GM13977 (cell line): ENCODE data around the gene SLC66A3.

Source experiments
- DNase-seq: peaks from one replicate; pipeline ENCODE4 v3.0.0; 2012; ENCODE audit warnings: low spot score
- in situ Hi-C: fragments of 300-500 bp; cut with MboI; formaldehyde crosslinking; loops from one replicate; pipeline ENCODE4 v1.12.0; 2022; ENCODE audit warnings: low sequenced_read_pairs, low pct_unique_long_range_greater_than_20kb, mixed read lengths, inconsistent platforms; ENCODE audit not compliant: unreplicated experiment
- TF ChIP-seq, protein P1 (sequence below): IDR thresholded peaks from 2 replicates; pipeline ENCODE4 v1.5.1; 2012; ENCODE audit warnings: mild to moderate bottlenecking, control low read depth; ENCODE audit not compliant: insufficient read depth; ENCODE audit errors: extremely low read depth, missing control alignments

The SLC66A3 gene

DNA sequence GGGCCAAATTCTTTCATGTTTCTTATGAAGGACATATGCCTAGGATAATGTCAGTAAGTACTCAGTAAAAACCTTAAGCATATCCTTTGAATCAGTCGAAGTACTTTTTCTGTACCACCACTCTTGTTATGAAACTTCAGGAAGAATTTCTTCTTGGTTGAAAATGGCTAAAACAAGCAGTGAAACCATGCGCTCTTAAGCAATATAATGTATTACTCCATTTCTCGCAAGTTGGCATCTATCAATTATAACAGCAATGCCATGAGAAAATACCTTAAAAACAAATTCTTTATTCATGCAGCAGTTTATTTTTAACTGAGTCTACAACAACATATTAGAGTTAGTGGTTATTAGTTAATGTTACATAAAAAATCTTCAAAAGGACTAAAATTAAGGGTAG lies 41.0 kb downstream of the SLC66A3 start:
- in situ Hi-C loops: no loop called here
- no peak for DNase-seq
- TF ChIP-seq, protein P1, sequence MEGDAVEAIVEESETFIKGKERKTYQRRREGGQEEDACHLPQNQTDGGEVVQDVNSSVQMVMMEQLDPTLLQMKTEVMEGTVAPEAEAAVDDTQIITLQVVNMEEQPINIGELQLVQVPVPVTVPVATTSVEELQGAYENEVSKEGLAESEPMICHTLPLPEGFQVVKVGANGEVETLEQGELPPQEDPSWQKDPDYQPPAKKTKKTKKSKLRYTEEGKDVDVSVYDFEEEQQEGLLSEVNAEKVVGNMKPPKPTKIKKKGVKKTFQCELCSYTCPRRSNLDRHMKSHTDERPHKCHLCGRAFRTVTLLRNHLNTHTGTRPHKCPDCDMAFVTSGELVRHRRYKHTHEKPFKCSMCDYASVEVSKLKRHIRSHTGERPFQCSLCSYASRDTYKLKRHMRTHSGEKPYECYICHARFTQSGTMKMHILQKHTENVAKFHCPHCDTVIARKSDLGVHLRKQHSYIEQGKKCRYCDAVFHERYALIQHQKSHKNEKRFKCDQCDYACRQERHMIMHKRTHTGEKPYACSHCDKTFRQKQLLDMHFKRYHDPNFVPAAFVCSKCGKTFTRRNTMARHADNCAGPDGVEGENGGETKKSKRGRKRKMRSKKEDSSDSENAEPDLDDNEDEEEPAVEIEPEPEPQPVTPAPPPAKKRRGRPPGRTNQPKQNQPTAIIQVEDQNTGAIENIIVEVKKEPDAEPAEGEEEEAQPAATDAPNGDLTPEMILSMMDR: no peak

DNA sequence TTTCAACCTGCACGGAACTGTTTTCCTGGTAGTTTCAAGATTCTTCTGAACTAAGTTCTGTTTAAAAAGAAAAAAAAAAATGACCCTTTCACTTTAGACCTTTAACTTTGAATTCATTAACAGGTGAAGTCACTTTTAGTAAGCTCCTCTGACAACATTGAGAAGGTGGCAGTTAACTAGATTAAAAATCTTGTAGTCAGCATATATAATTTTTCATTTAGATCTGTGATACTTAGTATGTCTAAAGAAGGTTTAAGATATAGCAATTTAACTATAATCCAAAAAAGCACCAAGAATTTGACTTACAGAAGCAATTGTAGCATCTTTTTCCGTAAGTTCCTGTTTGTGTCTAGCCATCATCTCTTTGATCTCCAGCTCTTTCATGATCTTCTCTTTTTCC lies 45.4 kb downstream of the SLC66A3 start:
- in situ Hi-C loops: no loop called here
- TF ChIP-seq, protein P1: no peak
- DNase-seq: no peak

DNA sequence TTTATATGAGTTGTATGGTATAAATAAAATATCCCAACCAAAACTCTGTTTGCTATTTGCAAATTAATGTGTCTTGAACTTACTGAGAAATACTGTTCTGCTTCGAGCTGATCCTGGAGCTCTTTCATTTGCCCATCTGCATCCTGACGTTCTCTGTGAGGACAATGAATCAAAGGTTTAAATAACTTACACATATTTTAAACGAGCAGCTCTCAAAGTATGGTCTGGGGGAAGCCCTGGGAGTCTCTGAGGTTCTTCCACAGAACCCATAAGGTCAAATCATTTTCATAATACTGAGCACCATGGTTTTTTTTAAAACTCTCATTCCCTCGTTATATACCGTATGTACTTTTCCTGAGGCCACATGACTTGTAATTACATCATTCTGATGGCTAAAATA lies 46.7 kb downstream of the SLC66A3 start:
- no peak for DNase-seq
- TF ChIP-seq, protein P1: no peak
- in situ Hi-C loops: no loop called here

DNA sequence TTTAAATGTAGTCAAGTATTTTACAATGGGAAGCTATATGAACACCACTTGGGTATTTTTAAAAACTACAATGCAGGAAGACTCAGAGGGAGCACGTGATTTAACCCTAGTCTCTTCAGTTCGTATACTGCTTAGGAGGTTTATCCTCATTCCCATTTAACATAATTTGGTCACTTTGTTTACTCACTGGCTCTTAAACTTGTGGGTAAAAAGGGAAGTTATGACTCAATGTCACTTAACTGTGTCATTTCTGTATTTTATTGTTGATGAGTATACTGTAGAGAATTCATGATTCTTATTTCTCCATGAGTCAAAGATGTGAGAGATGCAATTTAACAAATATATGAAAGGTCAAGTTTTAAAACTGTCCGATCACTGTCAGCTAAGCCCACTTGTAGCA lies 48.2 kb downstream of the SLC66A3 start:
- in situ Hi-C loops: no loop called here
- peak; percentile 23 for DNase-seq
- TF ChIP-seq, protein P1: no peak

DNA sequence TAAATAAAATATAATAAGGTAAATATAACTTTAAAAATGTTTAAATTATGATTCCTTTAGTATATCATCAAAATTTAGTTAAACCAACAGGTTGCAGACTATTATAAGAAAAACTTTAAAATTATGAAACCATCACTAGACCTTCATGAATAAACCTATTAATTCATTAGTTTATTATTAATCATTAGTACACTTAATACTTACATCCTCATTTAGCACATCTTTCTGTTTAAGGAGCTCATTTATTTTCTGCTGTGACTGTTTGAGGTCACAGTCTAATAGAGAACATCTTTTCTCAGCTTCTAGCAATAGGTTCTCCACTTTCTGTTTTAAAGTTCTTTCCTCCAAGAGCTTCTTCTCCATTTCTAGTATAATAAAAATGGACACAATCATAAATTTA lies 52.8 kb downstream of the SLC66A3 start:
- in situ Hi-C loops: no loop called here
- TF ChIP-seq, protein P1: no peak
- DNase-seq: no peak

DNA sequence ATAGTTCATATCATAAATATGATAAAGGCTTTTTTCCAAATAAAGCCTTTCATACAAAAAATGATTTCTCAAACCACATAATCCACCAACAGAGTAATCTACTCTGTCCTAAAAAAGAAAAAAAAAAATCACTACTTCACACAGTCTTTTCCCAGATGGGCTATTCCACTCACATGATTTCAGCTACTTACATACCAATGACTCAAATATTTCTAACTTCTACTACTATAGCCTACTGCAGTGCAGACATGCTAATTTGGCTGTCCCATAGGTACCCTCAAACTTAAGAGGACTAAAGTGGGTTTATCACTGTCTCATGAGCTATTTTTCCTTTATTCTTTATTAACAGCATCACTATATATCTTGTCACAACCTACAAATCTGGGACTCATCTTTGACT lies 57.4 kb downstream of the SLC66A3 start:
- in situ Hi-C loops: no loop called here
- no peak for DNase-seq

More for the DNA sequence above, 57.4 kb downstream of the SLC66A3 start:
- TF ChIP-seq, protein P1: no peak
